ENCODE data around the gene TRIM2. TPM values are rescaled to one million over a fixed set of nuclear protein-coding genes. Genes with fewer than 3 reads are reported as not detected.

The TRIM2 gene
- total RNA-seq, 2 experiments from 2014 or later = 0.63 to 1.4 TPM

- POLR2A ChIA-PET = no interaction called here
- CTCF ChIA-PET = no interaction called here
Observed at GRCh38 chr4:153186046-153186728, 18.1 kb upstream of the TRIM2 start.

GRCh38 chr4:153189016-153189801, 15.0 kb upstream of the TRIM2 start:
- no peaks in the 10 kb centered on the region for H3K4me1 Mint-ChIP-seq (ENCODE audit: low read depth)
- intact Hi-C loops (cut with micrococcal nuclease) = no loop called here
- no peaks in the 10 kb centered on the region for H3K9me3 Mint-ChIP-seq
- H3K36me3 Mint-ChIP-seq (ENCODE audit: low read depth) = no peaks in the 10 kb centered on the region
- CTCF ChIA-PET = no interaction called here
- POLR2A ChIA-PET = no interaction called here
- DNase-seq = no peak
- H3K4me3 Mint-ChIP-seq = no peak overlapping the region
- H3K27me3 Mint-ChIP-seq = peaks cover 5% of the 10 kb centered on the region
- no peak overlapping the region for H3K27ac Mint-ChIP-seq
- no peak for TF ChIP-seq CTCF (IDR thresholded peaks at IDR 0.05)
- ATAC-seq = no peak

More at GRCh38 chr4:153186046-153186728, 18.1 kb upstream of the TRIM2 start:
- Mint-ChIP-seq H3K4me1 (ENCODE audit: low read depth) (no peaks in the 10 kb centered on the region), H3K36me3 (ENCODE audit: low read depth) (no peaks in the 10 kb centered on the region), H3K27ac (no peak overlapping the region), H3K9me3 (no peaks in the 10 kb centered on the region), H3K27me3 (peaks cover 5% of the 10 kb centered on the region), H3K4me3 (no peak overlapping the region)
- ATAC-seq = no peak
- intact Hi-C loops (cut with micrococcal nuclease) = no loop called here
- no peak for TF ChIP-seq CTCF (IDR thresholded peaks at IDR 0.05)
- no peak for DNase-seq

GRCh38 chr4:153191795-153192363, 12.4 kb upstream of the TRIM2 start:
- POLR2A ChIA-PET = interaction anchor here (0.9 kb wide), 1 partner anchor 10 kb away, joined by 3 read pairs; no protein-coding TSS in a partner anchor
- Mint-ChIP-seq H3K36me3 (ENCODE audit: low read depth) (no peaks in the 10 kb centered on the region), H3K27ac (no peak overlapping the region), H3K9me3 (no peaks in the 10 kb centered on the region), H3K4me3 (no peak overlapping the region), H3K27me3 (peaks cover 5% of the 10 kb centered on the region), H3K4me1 (ENCODE audit: low read depth) (no peaks in the 10 kb centered on the region)
- TF ChIP-seq CTCF (IDR thresholded peaks at IDR 0.05) = no peak
- intact Hi-C loops (cut with micrococcal nuclease) = no loop called here
- no peak for ATAC-seq
- CTCF ChIA-PET = interaction anchor here (0.7 to 1.1 kb wide), 6 partner anchors 10 to 558 kb away, joined by 3 to 4 read pairs (median 3); no protein-coding TSS in a partner anchor
- DNase-seq = no peak

GRCh38 chr4:153197301-153197700, 6.9 kb upstream of the TRIM2 start:
- no peak for ATAC-seq
- DNase-seq = no peak
- ChIA-PET CTCF (interaction anchor here (1.1 to 2.4 kb wide), 5 partner anchors 11 to 589 kb away, joined by 3 to 8 read pairs (median 4); no protein-coding TSS in a partner anchor), POLR2A (interaction anchor here (0.8 to 1.0 kb wide), 2 partner anchors 16 to 18 kb away, joined by 3 read pairs; no protein-coding TSS in a partner anchor)
- H3K36me3 Mint-ChIP-seq (ENCODE audit: low read depth) = no peaks in the 10 kb centered on the region
- H3K27ac Mint-ChIP-seq = no peak overlapping the region
- H3K4me3 Mint-ChIP-seq = no peak overlapping the region
- TF ChIP-seq CTCF (IDR thresholded peaks at IDR 0.05) = no peak
- no peaks in the 10 kb centered on the region for H3K27me3 Mint-ChIP-seq
- H3K4me1 Mint-ChIP-seq (ENCODE audit: low read depth) = no peaks in the 10 kb centered on the region
- intact Hi-C loops (cut with micrococcal nuclease) = no loop called here
- H3K9me3 Mint-ChIP-seq = no peaks in the 10 kb centered on the region

Data from activated CD8-positive, alpha-beta T cell treated with anti-CD3 and anti-CD28 coated beads for 36 hours (primary cell).